GM12878 (cell line): ENCODE data around the gene SKP2. TPM values are rescaled to one million over a fixed set of nuclear protein-coding genes. Genes with fewer than 3 reads are reported as not detected.
A peak's percentile ranks its signal among the peaks of the same experiment; 100 is the strongest.

Source experiments
- BHLHE40 ChIP-seq, 2 experiments: fragments of 450-650 bp in 1 of 2; IDR thresholded peaks; 2 replicates each; pipeline ENCODE4 v1.6.1; 2011 to 2017; ENCODE audit warnings: low read depth in 2 of 2, borderline replicate concordance in 1 of 2, improper control_type of control experiment in 1 of 2, low read length in 1 of 2, mild to moderate bottlenecking in 1 of 2
- CHD1 ChIP-seq: IDR thresholded peaks from 2 replicates; pipeline ENCODE4 v1.6.1; 2012; ENCODE audit warnings: low read depth, low read length, improper control_type of control experiment
- FOS ChIP-seq: IDR thresholded peaks from 3 replicates; pipeline ENCODE4 v1.6.1; 2011; ENCODE audit warnings: borderline replicate concordance; ENCODE audit not compliant: insufficient read length; ENCODE audit errors: extremely low read depth
- IKZF2 ChIP-seq, 2 experiments: fragments of 450-650 bp; IDR thresholded peaks; 2 replicates each; pipeline ENCODE4 v1.6.1; 2017; ENCODE audit warnings: mild to moderate bottlenecking in 2 of 2, moderate library complexity in 2 of 2
- KAT2A ChIP-seq: conservative IDR thresholded peaks from 2 replicates; pipeline ENCODE4 v1.6.1; 2011; ENCODE audit warnings: low read depth, low read length; ENCODE audit not compliant: control insufficient read depth
- MYB ChIP-seq: fragments of 150-350 bp; IDR thresholded peaks from 2 replicates; pipeline ENCODE4 v1.6.1; 2014; ENCODE audit warnings: mild to moderate bottlenecking, low read depth, low read length, borderline replicate concordance
- RAD51 ChIP-seq: fragments of 450-650 bp; IDR thresholded peaks from 2 replicates; pipeline ENCODE4 v1.6.1; 2016; ENCODE audit warnings: moderate library complexity, mild to moderate bottlenecking, inconsistent platforms
- RBBP5 ChIP-seq: fragments of 200-600 bp; sonication (generic); conservative IDR thresholded peaks from 2 replicates; pipeline ENCODE4 v1.6.1; 2016
- SIX5 ChIP-seq: IDR thresholded peaks from 2 replicates; pipeline ENCODE4 v1.6.1; 2011; ENCODE audit warnings: mild to moderate bottlenecking, low read depth, low read length, moderate library complexity; ENCODE audit not compliant: severe bottlenecking
- SKIL ChIP-seq: fragments of 450-650 bp; IDR thresholded peaks from 2 replicates; pipeline ENCODE4 v1.6.1; 2017; ENCODE audit warnings: mild to moderate bottlenecking, low read depth, inconsistent platforms; ENCODE audit not compliant: poor library complexity, severe bottlenecking
- SP1 ChIP-seq: IDR thresholded peaks from one replicate; pipeline ENCODE4 v1.6.1; 2011; ENCODE audit warnings: low read depth, low read length
- STAT1 ChIP-seq: fragments of 450-650 bp; conservative IDR thresholded peaks from 2 replicates; pipeline ENCODE4 v1.6.1; 2014; ENCODE audit warnings: antibody characterized with exemption, mild to moderate bottlenecking
- YBX1 ChIP-seq: fragments of 450-650 bp; IDR thresholded peaks from 2 replicates; pipeline ENCODE4 v1.6.1; 2016; ENCODE audit warnings: antibody characterized with exemption
- ZBTB33 ChIP-seq: fragments of 450-650 bp; IDR thresholded peaks from 2 replicates; pipeline ENCODE4 v1.6.1; 2017; ENCODE audit warnings: mild to moderate bottlenecking
- ZBTB40 ChIP-seq: fragments of 450-650 bp; IDR thresholded peaks from 2 replicates; pipeline ENCODE4 v1.6.1; 2016; ENCODE audit warnings: mild to moderate bottlenecking, moderate library complexity, borderline replicate concordance
- ZNF592 ChIP-seq: fragments of 450-650 bp; IDR thresholded peaks from 2 replicates; pipeline ENCODE4 v1.6.1; 2017; ENCODE audit warnings: mild to moderate bottlenecking, moderate library complexity
- polyA plus RNA-seq, 11 experiments: library from polyadenylated mRNA; depleted of rRNA in 4 of 11; unstranded in 6 of 11; stranded (reverse) in 5 of 11; fragments of >200 nt; fragmentation: Nextera tagmentation in 4 of 11; fragmentation: Illumina TruSeq in 1 of 11; extraction: Ambion mirVana in 4 of 11; extraction: Trizol in 1 of 11; gene quantifications; 1 replicate in 1 of 11; 2 replicates in 10 of 11; pipeline versions ENCODE4 v1.2.1 to v1.2.3, GENCODE V29; 2011 to 2016; ENCODE audit warnings: inconsistent platforms in 2 of 11, missing spikeins in 2 of 11, low read depth in 1 of 11
- total RNA-seq, 4 experiments: library from RNA; depleted of rRNA in 3 of 4; stranded (reverse); fragments of >200 nt in 3 of 4; fragmentation: Illumina TruSeq in 1 of 4; extraction: Trizol in 1 of 4; gene quantifications; 2 replicates each; pipeline versions ENCODE4 v1.2.1 to v1.2.3, GENCODE V29; 2013 to 2021

Gene SKP2
- total and polyA plus RNA-seq, 10 of the 15 experiments (the other 5 are each of a cell fraction or from before 2014, with no cell fraction given): 13.9 to 50.8 (median 36.9) TPM

GRCh38 chr5:36151434-36152323 lies at the start of gene SKP2, which contains the start of gene LMBRD2 (continued):
- no peak for TF ChIP-seq ZNF592
- TF ChIP-seq IKZF2 (IDR thresholded peaks at IDR 0.05): no peak; a peak in 1 of 4 replicates
- TF ChIP-seq KAT2A: no peak
- TF ChIP-seq FOS: no peak
- TF ChIP-seq ZBTB40: peak; percentile 81; the same call in 1 of the 2 replicates
- TF ChIP-seq RBBP5: no peak
- TF ChIP-seq MYB: no peak
- TF ChIP-seq SIX5: peak; percentile 88
- peak in 1 of 2 experiments; percentile 40; a peak in 1 of 4 replicates for TF ChIP-seq BHLHE40 (IDR thresholded peaks at IDR 0.05; ENCODE audit: borderline replicate concordance in 1 of 2, low read depth in 2 of 2, low read length in 1 of 2)
- TF ChIP-seq RAD51: no peak
- no peak for TF ChIP-seq YBX1
- TF ChIP-seq CHD1: no peak
- TF ChIP-seq SKIL: no peak
- peak; percentile 39 for TF ChIP-seq SP1
- TF ChIP-seq ZBTB33: no peak
- TF ChIP-seq STAT1: no peak
